NCI-H510A (cell line): ENCODE measurements around the gene PLA2G2A.
"Not testable (repeated sequence)": the region's sequence is repeated elsewhere in the genome, so short reads cannot be mapped to it uniquely, and the experiment has no call there.

Source experiments
- DNase-seq: peaks from one replicate; lab custom pipeline; 2025; lab: John Stamatoyannopoulos, UW

PLA2G2A gene

GRCh38 chr1:19973616-19974015 lies 5.8 kb downstream of the PLA2G2A start:
- no peak for DNase-seq

GRCh38 chr1:19971664-19972063 lies 7.8 kb downstream of the PLA2G2A start:
- DNase-seq: no peak

- DNase-seq: no peak
These were observed 9.3 kb downstream of the PLA2G2A start for GRCh38 chr1:19969898-19970660.

- no peak for DNase-seq
These were observed 11.6 kb downstream of the PLA2G2A start for GRCh38 chr1:19967808-19968207.

- no peak for DNase-seq
These were observed 14.9 kb downstream of the PLA2G2A start for GRCh38 chr1:19964542-19964941.

GRCh38 chr1:19963636-19964035 lies 15.8 kb downstream of the PLA2G2A start:
- no peak for DNase-seq

- no peak for DNase-seq
These were observed 18.8 kb downstream of the PLA2G2A start for GRCh38 chr1:19960591-19960990.

GRCh38 chr1:19957779-19958178 lies 21.6 kb downstream of the PLA2G2A start:
- no peak for DNase-seq

- no peak for DNase-seq
These were observed 23.8 kb downstream of the PLA2G2A start for GRCh38 chr1:19955534-19956170.

- no peak for DNase-seq
These were observed 25.4 kb downstream of the PLA2G2A start for GRCh38 chr1:19954059-19954458.

- no peak for DNase-seq
These were observed 30.4 kb downstream of the PLA2G2A start for GRCh38 chr1:19949016-19949415.

GRCh38 chr1:19946971-19947370 lies 32.4 kb downstream of the PLA2G2A start:
- no peak for DNase-seq

- DNase-seq: no peak
These were observed 33.1 kb downstream of the PLA2G2A start for GRCh38 chr1:19946331-19946751.

- DNase-seq: no peak
These were observed 33.5 kb downstream of the PLA2G2A start for GRCh38 chr1:19945914-19946313.

- DNase-seq: no peak
These were observed 36.8 kb downstream of the PLA2G2A start for GRCh38 chr1:19942657-19943056.

- no peak for DNase-seq
These were observed 37.3 kb downstream of the PLA2G2A start for GRCh38 chr1:19942088-19942487.

GRCh38 chr1:19941206-19941568 lies 38.2 kb downstream of the PLA2G2A start:
- no peak for DNase-seq

GRCh38 chr1:19940486-19941205 lies 38.8 kb downstream of the PLA2G2A start:
- no peak for DNase-seq

- no peak for DNase-seq
These were observed 40.9 kb downstream of the PLA2G2A start for GRCh38 chr1:19938472-19938871.

- DNase-seq: no peak
These were observed 43.2 kb downstream of the PLA2G2A start for GRCh38 chr1:19936061-19936750.

GRCh38 chr1:19934336-19934735 lies 45.1 kb downstream of the PLA2G2A start:
- no peak for DNase-seq

GRCh38 chr1:19932866-19933265 lies 46.6 kb downstream of the PLA2G2A start:
- no peak for DNase-seq

GRCh38 chr1:19927130-19927421 lies 52.3 kb downstream of the PLA2G2A start:
- not testable (repeated sequence) for DNase-seq
